ENCODE measurements around the gene TMEM258.

The TMEM258 gene

GRCh38 chr11:61817471-61818202 is 25.2 kb upstream of the TMEM258 start:
- DNase-seq, result no peak

- peak; percentile 68 for DNase-seq
These were observed 24.5 kb upstream of the TMEM258 start, which contains the start of gene FADS1 for GRCh38 chr11:61816736-61817455. Gene FADS1, minus strand, starts transcription at chr11:61817003. Its CDS starts 74 bp downstream, at chr11:61816929.

GRCh38 chr11:61815790-61816735 is 23.7 kb upstream of the TMEM258 start:
- peak; percentile 49 for DNase-seq

GRCh38 chr11:61814958-61815789 is 22.8 kb upstream of the TMEM258 start:
- peak; percentile 49 for DNase-seq

- DNase-seq, result no peak
These were observed 22.0 kb upstream of the TMEM258 start for GRCh38 chr11:61814247-61814957.

GRCh38 chr11:61812736-61813411 is 20.5 kb upstream of the TMEM258 start:
- no peak for DNase-seq

- DNase-seq, result no peak
These were observed 19.4 kb upstream of the TMEM258 start for GRCh38 chr11:61811831-61812230.

- DNase-seq, result no peak
These were observed 18.3 kb upstream of the TMEM258 start for GRCh38 chr11:61810671-61811175.

- DNase-seq, result no peak
These were observed 14.4 kb upstream of the TMEM258 start for GRCh38 chr11:61806785-61807184.

- DNase-seq, result no peak
These were observed 12.7 kb upstream of the TMEM258 start for GRCh38 chr11:61805146-61805545.

- no peak for DNase-seq
These were observed 11.7 kb upstream of the TMEM258 start for GRCh38 chr11:61803889-61804647.

GRCh38 chr11:61802605-61803004 is 10.2 kb upstream of the TMEM258 start:
- no peak for DNase-seq

- no peak for DNase-seq
These were observed 8.2 kb upstream of the TMEM258 start for GRCh38 chr11:61800331-61801281.

- DNase-seq, result no peak
These were observed 7.4 kb upstream of the TMEM258 start for GRCh38 chr11:61799665-61800284.

GRCh38 chr11:61797263-61797944 is 5.0 kb upstream of the TMEM258 start:
- peak; percentile 27 for DNase-seq

- no peak for DNase-seq
These were observed 3.6 kb upstream of the TMEM258 start for GRCh38 chr11:61795876-61796526.

GRCh38 chr11:61795459-61795858 is 3.1 kb upstream of the TMEM258 start:
- no peak for DNase-seq
